H1 (cell line): ENCODE results near the gene AGPS. TPM values are rescaled to one million over a fixed set of nuclear protein-coding genes. Genes with fewer than 3 reads are reported as not detected.

Experiments
- CTCF ChIA-PET: fragments of 300-600 bp; sonication (Branson Sonifier 250); formaldehyde crosslinking; loops from one replicate; lab custom pipeline; 2021; ENCODE audit not compliant: partially characterized antibody; lab: Charles Lee
- POLR2A ChIA-PET: fragments of 300-600 bp; sonication (Branson Sonifier 250); formaldehyde crosslinking; loops from one replicate; lab custom pipeline; 2021; ENCODE audit warnings: inconsistent platforms; ENCODE audit not compliant: partially characterized antibody; lab: Charles Lee
- DNase-seq, 2 experiments: peaks; one replicate each; pipeline versions ENCODE4 v3.0.0 to v3.0.0-alpha.2; 2010 to 2022; ENCODE audit warnings: low spot score in 2 of 2, low read depth in 1 of 2, mixed read lengths in 1 of 2
- FAIRE-seq: peaks from 2 replicates; lab custom pipeline; 2011; peaks lifted over from hg19 to GRCh38; lab: Jason Lieb, UNC
- H2AFZ ChIP-seq: 2 replicates; pipeline ENCODE4 v1.8.1; 2012; ENCODE audit warnings: low read length, inconsistent platforms
- H2AK5ac ChIP-seq: 2 replicates; pipeline ENCODE4 v1.6.1; 2013; ENCODE audit warnings: low read depth, low read length
- H2BK120ac ChIP-seq: replicated peaks from 2 replicates; pipeline ENCODE3; 2013; ENCODE audit warnings: low read depth, low read length, inconsistent platforms
- H2BK12ac ChIP-seq: 2 replicates; pipeline ENCODE4 v1.6.1; 2013; ENCODE audit warnings: low read depth, low read length
- H2BK15ac ChIP-seq: 2 replicates; pipeline ENCODE4 v1.6.1; 2013; ENCODE audit warnings: low read length
- H2BK20ac ChIP-seq: 2 replicates; pipeline ENCODE4 v1.6.1; 2013; ENCODE audit warnings: low read length
- H2BK5ac ChIP-seq: 2 replicates; pipeline ENCODE4 v1.6.1; 2013; ENCODE audit warnings: low read depth, low read length
- H3K14ac ChIP-seq: 2 replicates; pipeline ENCODE4 v1.6.1; 2013; ENCODE audit warnings: inconsistent platforms; ENCODE audit not compliant: insufficient read length
- H3K18ac ChIP-seq: 2 replicates; pipeline ENCODE4 v1.6.1; 2013; ENCODE audit warnings: low read length; ENCODE audit errors: extremely low read depth
- H3K23ac ChIP-seq: 2 replicates; pipeline ENCODE4 v1.6.1; 2013; ENCODE audit warnings: inconsistent platforms; ENCODE audit not compliant: insufficient read length
- H3K23me2 ChIP-seq: 2 replicates; pipeline ENCODE4 v1.6.1; 2013; ENCODE audit warnings: low read depth, low read length
- H3K27ac ChIP-seq: 2 replicates; pipeline ENCODE4 v1.6.1; 2011; ENCODE audit warnings: low read depth, low read length, inconsistent platforms
- H3K27me3 ChIP-seq, 4 experiments: replicated peaks in 1 of 4; 1 replicate in 1 of 4; 2 replicates in 3 of 4; pipeline versions ENCODE4 v1.6.1 to v1.8.1; 2011 to 2013; ENCODE audit warnings: low read length in 3 of 4, mild to moderate bottlenecking in 3 of 4, inconsistent platforms in 2 of 4, mixed read lengths in 2 of 4, moderate library complexity in 1 of 4; ENCODE audit not compliant: control insufficient read depth in 3 of 4, insufficient read depth in 3 of 4; ENCODE audit errors: extremely low read depth in 1 of 4
- H3K36me3 ChIP-seq, 4 experiments: 2 replicates each; pipeline versions ENCODE4 v1.6.1 to v1.8.1; 2011 to 2013; ENCODE audit warnings: mild to moderate bottlenecking in 4 of 4, low read length in 3 of 4, moderate library complexity in 2 of 4, control low read depth in 1 of 4, inconsistent platforms in 1 of 4; ENCODE audit not compliant: insufficient read depth in 4 of 4, control insufficient read depth in 2 of 4
- H3K4ac ChIP-seq: replicated peaks from 2 replicates; pipeline ENCODE3; 2013; ENCODE audit warnings: low read length, low read depth, mixed read lengths, inconsistent platforms; ENCODE audit not compliant: insufficient read length
- H3K4me1 ChIP-seq, 4 experiments: replicated peaks in 1 of 4; 1 replicate in 1 of 4; 2 replicates in 3 of 4; pipeline versions ENCODE4 v1.6.1 to v1.8.1; 2011 to 2013; ENCODE audit warnings: low read length in 3 of 4, inconsistent platforms in 2 of 4, mixed read lengths in 1 of 4; ENCODE audit not compliant: insufficient read depth in 4 of 4, control insufficient read depth in 3 of 4
- H3K4me2 ChIP-seq, 2 experiments: 2 replicates each; pipeline versions ENCODE4 v1.6.1 to v1.8.1; 2011 to 2013; ENCODE audit warnings: low read depth in 2 of 2, low read length in 2 of 2, control low read depth in 1 of 2, inconsistent platforms in 1 of 2, mild to moderate bottlenecking in 1 of 2; ENCODE audit not compliant: insufficient read depth in 1 of 2
- H3K4me3 ChIP-seq, 4 experiments: fragments of 200-600, 300-600 bp in 1 of 4; sonication (generic), shearing (Covaris generic), sonication (Bioruptor Twin) in 1 of 4; 2 replicates each; pipeline versions ENCODE4 v1.5.1 to v1.8.1; 2011 to 2016; ENCODE audit warnings: low read length in 4 of 4, low read depth in 3 of 4, control low read depth in 2 of 4, inconsistent platforms in 2 of 4, mild to moderate bottlenecking in 2 of 4, mixed read lengths in 1 of 4, moderate library complexity in 1 of 4; ENCODE audit not compliant: insufficient read depth in 2 of 4; ENCODE audit errors: extremely low read depth in 1 of 4
- H3K56ac ChIP-seq: replicated peaks from 2 replicates; pipeline ENCODE3; 2013; ENCODE audit warnings: low read depth, mild to moderate bottlenecking, mixed read lengths, low read length, inconsistent platforms; ENCODE audit not compliant: insufficient read length
- H3K79me1 ChIP-seq: 2 replicates; pipeline ENCODE4 v1.6.1; 2013; ENCODE audit warnings: low read depth, low read length, control low read depth
- H3K79me2 ChIP-seq, 2 experiments: 2 replicates each; pipeline versions ENCODE4 v1.6.1 to v1.8.1; 2012 to 2013; ENCODE audit warnings: low read length in 2 of 2, mild to moderate bottlenecking in 2 of 2, inconsistent platforms in 1 of 2; ENCODE audit not compliant: insufficient read depth in 2 of 2, control insufficient read depth in 1 of 2
- H3K9ac ChIP-seq, 4 experiments: replicated peaks in 1 of 4; 1 replicate in 1 of 4; 2 replicates in 3 of 4; pipeline versions ENCODE4 v1.6.1 to v1.8.1; 2011 to 2013; ENCODE audit warnings: low read depth in 3 of 4, low read length in 3 of 4, control low read depth in 2 of 4, mild to moderate bottlenecking in 2 of 4, moderate library complexity in 2 of 4, inconsistent platforms in 1 of 4; ENCODE audit errors: extremely low read depth in 1 of 4
- H3K9me3 ChIP-seq, 2 experiments: 2 replicates each; pipeline versions ENCODE4 v1.6.1 to v1.8.1; 2012 to 2013; ENCODE audit warnings: mild to moderate bottlenecking in 2 of 2, moderate library complexity in 2 of 2, control low read depth in 1 of 2, inconsistent platforms in 1 of 2, low read depth in 1 of 2, low read length in 1 of 2, mixed read lengths in 1 of 2; ENCODE audit not compliant: insufficient read depth in 2 of 2
- H4K20me1 ChIP-seq, 2 experiments: replicated peaks in 1 of 2; 2 replicates each; pipeline versions ENCODE3 to v1.8.1; 2011 to 2013; ENCODE audit warnings: inconsistent platforms in 2 of 2, low read length in 2 of 2, mild to moderate bottlenecking in 1 of 2; ENCODE audit not compliant: insufficient read depth in 2 of 2, control insufficient read depth in 1 of 2
- H4K5ac ChIP-seq: 2 replicates; pipeline ENCODE4 v1.6.1; 2013; ENCODE audit warnings: low read length, low read depth, mixed read lengths, inconsistent platforms; ENCODE audit not compliant: insufficient read length
- H4K8ac ChIP-seq: 2 replicates; pipeline ENCODE4 v1.8.0; 2013; ENCODE audit warnings: mild to moderate bottlenecking, moderate library complexity, low read length, inconsistent platforms; ENCODE audit not compliant: insufficient read depth; ENCODE audit errors: extremely low read depth
- H4K91ac ChIP-seq: replicated peaks from 2 replicates; pipeline ENCODE3; 2013; ENCODE audit warnings: low read length, mixed read lengths, inconsistent platforms; ENCODE audit not compliant: insufficient read length
- CBX8 ChIP-seq: fragments of 300-800, 300-1000 bp; sonication (generic); IDR thresholded peaks from 2 replicates; pipeline ENCODE4 v1.7.1; 2016; ENCODE audit warnings: low read depth, low read length, borderline replicate concordance
- POU5F1 ChIP-seq: IDR thresholded peaks from 2 replicates; pipeline ENCODE4 v1.6.1; 2011; ENCODE audit warnings: low read depth, mild to moderate bottlenecking, low read length, moderate library complexity
- polyA plus RNA-seq, 7 experiments: library from polyadenylated mRNA; depleted of rRNA in 3 of 7; stranded (reverse) in 5 of 7; unstranded in 2 of 7; fragments of >200 nt in 5 of 7; fragments of 200-250 nt in 2 of 7; gene quantifications; 1 replicate in 5 of 7; 2 replicates in 1 of 7; 4 replicates in 1 of 7; pipeline versions ENCODE4 v1.2.1 to v1.2.3, GENCODE V29; 2011 to 2013; ENCODE audit warnings: missing spikeins in 2 of 7, mixed read lengths in 2 of 7
- total RNA-seq: library from RNA; stranded (reverse); fragmentation: NEBNext Ultra II Directional; extraction: Animal tissue kit (Norgen Biotek cat#: 25700); gene quantifications from 2 replicates; pipeline ENCODE4 v1.2.1, GENCODE V29; 2021

The AGPS gene
- total and polyA plus RNA-seq, 2 of the 8 experiments (the other 6 are each of a cell fraction or from before 2014, with no cell fraction given): 7.3 to 57.8 TPM

GRCh38 chr2:177592945-177593344 lies 200.4 kb downstream of the AGPS start:
- FAIRE-seq (no peak), DNase-seq (no peak)
- no peaks in the 10 kb centered on the region for H3K27me3 ChIP-seq
- no peaks in the 10 kb centered on the region for H4K20me1 ChIP-seq
- H3K4me2 ChIP-seq: no peak overlapping the region
- no peaks in the 10 kb centered on the region for H3K23me2 ChIP-seq
- H2BK12ac ChIP-seq: no peak overlapping the region
- H3K9me3 ChIP-seq: no peaks in the 10 kb centered on the region
- CTCF ChIA-PET: interaction anchor here (0.6 to 3.8 kb wide), 10 partner anchors 9 to 260 kb away, joined by 3 to 15 read pairs (median 3); no protein-coding TSS in a partner anchor
- POLR2A ChIA-PET: no interaction called here
- H3K23ac ChIP-seq: no peak overlapping the region
- no peak overlapping the region for H3K9ac ChIP-seq
- no peak overlapping the region for H2BK20ac ChIP-seq
- H2BK15ac ChIP-seq: no peak overlapping the region
- H3K4me1 ChIP-seq: peaks cover 2 to 10% (median 4%) of the 10 kb centered on the region in 4 experiments; a peak in 5 of 7 replicates
- H2BK5ac ChIP-seq: no peak overlapping the region
- H2AK5ac ChIP-seq: no peak overlapping the region
- no peaks in the 10 kb centered on the region for H3K36me3 ChIP-seq
- H4K8ac ChIP-seq: no peak overlapping the region
- H3K27ac ChIP-seq: no peak overlapping the region
- H4K91ac ChIP-seq: no peak overlapping the region
- H4K5ac ChIP-seq: no peak overlapping the region
- H2BK120ac ChIP-seq: no peak overlapping the region
- H3K18ac ChIP-seq: no peak overlapping the region
- H3K79me1 ChIP-seq: no peaks in the 10 kb centered on the region
- H3K4me3 ChIP-seq: no peak overlapping the region
- H3K14ac ChIP-seq: no peak overlapping the region
- H3K4ac ChIP-seq: no peak overlapping the region
- H3K79me2 ChIP-seq: no peaks in the 10 kb centered on the region
- H2AFZ ChIP-seq: no peak overlapping the region
- no peak overlapping the region for H3K56ac ChIP-seq
- TF ChIP-seq POU5F1 (no peak), CBX8 (no peak)
